Measurements from ENCODE around the gene SETD2. TPM values are rescaled to one million over a fixed set of nuclear protein-coding genes. Genes with fewer than 3 reads are reported as not detected.
A peak's percentile ranks its signal among the peaks of the same experiment; 100 is the strongest.

Gene SETD2
- total and polyA plus RNA-seq, 2 experiments from 2014 or later: 16.7 to 45.2 TPM

GRCh38 chr3:46970391-46971091 is 193.4 kb downstream of the SETD2 start (continued):
- TF ChIP-seq JUNB (IDR thresholded peaks at IDR 0.05; ENCODE audit: unreplicated experiment) (no peak), CREB1 (CRISPR knock-in tag; IDR thresholded peaks at IDR 0.05; ENCODE audit: low read depth) (no peak), REST (IDR thresholded peaks at IDR 0.05; ENCODE audit: unreplicated experiment) (no peak), POLR2AphosphoS5 (IDR thresholded peaks at IDR 0.05; ENCODE audit: low read depth) (no peak), ZNF331 (CRISPR knock-in tag; IDR thresholded peaks at IDR 0.05; ENCODE audit: low read depth) (no peak)
- TF ChIP-seq, protein P1, sequence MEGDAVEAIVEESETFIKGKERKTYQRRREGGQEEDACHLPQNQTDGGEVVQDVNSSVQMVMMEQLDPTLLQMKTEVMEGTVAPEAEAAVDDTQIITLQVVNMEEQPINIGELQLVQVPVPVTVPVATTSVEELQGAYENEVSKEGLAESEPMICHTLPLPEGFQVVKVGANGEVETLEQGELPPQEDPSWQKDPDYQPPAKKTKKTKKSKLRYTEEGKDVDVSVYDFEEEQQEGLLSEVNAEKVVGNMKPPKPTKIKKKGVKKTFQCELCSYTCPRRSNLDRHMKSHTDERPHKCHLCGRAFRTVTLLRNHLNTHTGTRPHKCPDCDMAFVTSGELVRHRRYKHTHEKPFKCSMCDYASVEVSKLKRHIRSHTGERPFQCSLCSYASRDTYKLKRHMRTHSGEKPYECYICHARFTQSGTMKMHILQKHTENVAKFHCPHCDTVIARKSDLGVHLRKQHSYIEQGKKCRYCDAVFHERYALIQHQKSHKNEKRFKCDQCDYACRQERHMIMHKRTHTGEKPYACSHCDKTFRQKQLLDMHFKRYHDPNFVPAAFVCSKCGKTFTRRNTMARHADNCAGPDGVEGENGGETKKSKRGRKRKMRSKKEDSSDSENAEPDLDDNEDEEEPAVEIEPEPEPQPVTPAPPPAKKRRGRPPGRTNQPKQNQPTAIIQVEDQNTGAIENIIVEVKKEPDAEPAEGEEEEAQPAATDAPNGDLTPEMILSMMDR (conservative IDR thresholded peaks at IDR 0.05; ENCODE audit: low read depth in 2 of 2): no peak
- TF ChIP-seq, protein P2, sequence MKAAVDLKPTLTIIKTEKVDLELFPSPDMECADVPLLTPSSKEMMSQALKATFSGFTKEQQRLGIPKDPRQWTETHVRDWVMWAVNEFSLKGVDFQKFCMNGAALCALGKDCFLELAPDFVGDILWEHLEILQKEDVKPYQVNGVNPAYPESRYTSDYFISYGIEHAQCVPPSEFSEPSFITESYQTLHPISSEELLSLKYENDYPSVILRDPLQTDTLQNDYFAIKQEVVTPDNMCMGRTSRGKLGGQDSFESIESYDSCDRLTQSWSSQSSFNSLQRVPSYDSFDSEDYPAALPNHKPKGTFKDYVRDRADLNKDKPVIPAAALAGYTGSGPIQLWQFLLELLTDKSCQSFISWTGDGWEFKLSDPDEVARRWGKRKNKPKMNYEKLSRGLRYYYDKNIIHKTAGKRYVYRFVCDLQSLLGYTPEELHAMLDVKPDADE (IDR thresholded peaks at IDR 0.05): no peak

GRCh38 chr3:46968783-46969428 is 195.0 kb downstream of the SETD2 start:
- Histone ChIP-seq H3K4me3 (no peak overlapping the region), H4K20me1 (replicated peaks; ENCODE audit: insufficient read depth) (peaks cover 72% of the 10 kb centered on the region), H3F3A (replicated peaks; ENCODE audit: low read depth) (no peaks in the 10 kb centered on the region), H3K27ac (ENCODE audit: low read depth) (no peak overlapping the region), H3K27me3 (ENCODE audit: insufficient read depth) (no peaks in the 10 kb centered on the region), H3K36me3 (ENCODE audit: insufficient read depth) (no peaks in the 10 kb centered on the region), H2AFZ (no peak overlapping the region), H3K4me2 (no peak overlapping the region), H3K79me2 (replicated peaks; ENCODE audit: insufficient read depth) (peaks cover 94% of the 10 kb centered on the region), H3K4me1 (ENCODE audit: insufficient read depth) (no peaks in the 10 kb centered on the region), H3K9me2 (ENCODE audit: insufficient read depth) (no peaks in the 10 kb centered on the region)
- H3K4me1 Mint-ChIP-seq: peaks cover 31% of the 10 kb centered on the region
- peak overlapping the region; percentile 21; the same call in 1 of the 3 replicates for H3K4me3 Mint-ChIP-seq
- DNase-seq (ENCODE audit: low spot score) (no peak), ATAC-seq (no peak)
- peaks cover 39% of the 10 kb centered on the region for H3K36me3 Mint-ChIP-seq (ENCODE audit: low read depth)
- H3K27me3 Mint-ChIP-seq (ENCODE audit: insufficient read depth, low read depth, poor library complexity): peaks cover 6% of the 10 kb centered on the region
- no peaks in the 10 kb centered on the region; the same call in 1 of the 3 replicates for H3K9me3 Mint-ChIP-seq
- H3K27ac Mint-ChIP-seq: no peak overlapping the region
- no peak for TF ChIP-seq ZNF331 (CRISPR knock-in tag; IDR thresholded peaks at IDR 0.05; ENCODE audit: low read depth)
- no peak for TF ChIP-seq EZH2phosphoT487 (IDR thresholded peaks at IDR 0.05; ENCODE audit: unreplicated experiment)
- TF ChIP-seq ZNF114 (CRISPR knock-in tag; IDR thresholded peaks at IDR 0.05): no peak
- no peak for TF ChIP-seq CREB1 (CRISPR knock-in tag; IDR thresholded peaks at IDR 0.05; ENCODE audit: low read depth)
- no peak for TF ChIP-seq REST (IDR thresholded peaks at IDR 0.05; ENCODE audit: unreplicated experiment)
- TF ChIP-seq, protein P1 (conservative IDR thresholded peaks at IDR 0.05; ENCODE audit: low read depth in 2 of 2): no peak

Measured in GM23338 (cell line).